SK-N-SH (cell line): ENCODE measurements around the gene PTPN12. TPM values are rescaled to one million over a fixed set of nuclear protein-coding genes. Genes with fewer than 3 reads are reported as not detected.

ENCODE experiments used
- CTCF ChIA-PET: fragments of 300-600, 350-600 bp; formaldehyde crosslinking; extraction: SDS; loops from one replicate; lab custom pipeline; 2021; lab: Yijun Ruan, JAX
- POLR2A ChIA-PET: fragments of 350-600 bp; sonication (Branson Sonifier 250); formaldehyde crosslinking; extraction: SDS; loops from one replicate; lab custom pipeline; 2020; ENCODE audit warnings: antibody characterized with exemption, inconsistent platforms; lab: Yijun Ruan, JAX
- DNase-seq: peaks from one replicate; pipeline ENCODE4 v3.0.0; 2012
- H2AFZ ChIP-seq: fragments of 200-600 bp; sonication (generic); 2 replicates; pipeline ENCODE4 v1.8.1; 2016; ENCODE audit warnings: antibody characterized with exemption, mild to moderate bottlenecking, low read depth
- H3F3A ChIP-seq: fragments of 200-600 bp; sonication (generic); replicated peaks from 2 replicates; pipeline ENCODE3; 2016; ENCODE audit warnings: antibody characterized with exemption, mild to moderate bottlenecking; ENCODE audit not compliant: insufficient read depth
- H3K27ac ChIP-seq, 2 experiments: fragments of 200-500 bp in 1 of 2; fragments of 200-600 bp in 1 of 2; sonication (Bioruptor generic) in 1 of 2; sonication (generic), shearing (Covaris generic) in 1 of 2; 2 replicates each; pipeline versions ENCODE4 v1.5.1 to v1.6.1; 2014 to 2016; ENCODE audit warnings: low read depth in 2 of 2, inconsistent platforms in 1 of 2, low read length in 1 of 2, mild to moderate bottlenecking in 1 of 2, mixed read lengths in 1 of 2
- H3K27me3 ChIP-seq: fragments of 200-600 bp; sonication (generic), shearing (Covaris generic); 2 replicates; pipeline ENCODE4 v1.6.1; 2016; ENCODE audit warnings: mixed run types; ENCODE audit not compliant: insufficient read depth
- H3K36me3 ChIP-seq, 2 experiments: fragments of 200-500 bp in 1 of 2; fragments of 200-600 bp in 1 of 2; sonication (Bioruptor generic) in 1 of 2; sonication (generic) in 1 of 2; replicated peaks in 1 of 2; 2 replicates each; pipeline versions ENCODE3 to v1.5.1; 2014 to 2016; ENCODE audit warnings: low read length in 1 of 2, mild to moderate bottlenecking in 1 of 2; ENCODE audit not compliant: insufficient read depth in 2 of 2, control insufficient read depth in 1 of 2
- H3K4me1 ChIP-seq, 2 experiments: fragments of 200-500 bp in 1 of 2; fragments of 200-600 bp in 1 of 2; sonication (Bioruptor generic) in 1 of 2; sonication (generic), shearing (Covaris generic) in 1 of 2; 2 replicates each; pipeline versions ENCODE4 v1.5.1 to v1.6.1; 2014 to 2016; ENCODE audit warnings: low read depth in 1 of 2, low read length in 1 of 2, mixed run types in 1 of 2; ENCODE audit not compliant: insufficient read depth in 2 of 2, control insufficient read depth in 1 of 2
- H3K4me2 ChIP-seq: fragments of 200-600 bp; sonication (generic), shearing (Covaris generic); 2 replicates; pipeline ENCODE4 v1.6.1; 2017; ENCODE audit warnings: mixed run types
- H3K4me3 ChIP-seq, 2 experiments: fragments of 200-500 bp in 1 of 2; fragments of 200-600 bp in 1 of 2; sonication (Bioruptor generic) in 1 of 2; sonication (generic), shearing (Covaris generic) in 1 of 2; 2 replicates each; pipeline versions ENCODE4 v1.5.1 to v1.8.1; 2014 to 2016; ENCODE audit warnings: low read depth in 2 of 2, inconsistent platforms in 1 of 2, low read length in 1 of 2, mild to moderate bottlenecking in 1 of 2, mixed read lengths in 1 of 2, moderate library complexity in 1 of 2
- H3K79me2 ChIP-seq: fragments of 200-600 bp; sonication (generic); 2 replicates; pipeline ENCODE4 v1.8.1; 2017; ENCODE audit warnings: mild to moderate bottlenecking; ENCODE audit not compliant: insufficient read depth
- H3K9ac ChIP-seq: fragments of 200-600 bp; sonication (generic); 2 replicates; pipeline ENCODE4 v1.6.1; 2017; ENCODE audit warnings: mixed run types
- H3K9me2 ChIP-seq: fragments of 200-600 bp; sonication (generic); 2 replicates; pipeline ENCODE4 v1.6.1; 2017; ENCODE audit warnings: mixed run types
- H3K9me3 ChIP-seq: fragments of 200-600 bp; sonication (generic); 2 replicates; pipeline ENCODE4 v1.6.1; 2017; ENCODE audit warnings: mixed run types, mild to moderate bottlenecking, moderate library complexity
- H4K20me1 ChIP-seq: fragments of 200-600 bp; sonication (generic); 2 replicates; pipeline ENCODE4 v1.6.1; 2017; ENCODE audit warnings: mild to moderate bottlenecking, mixed run types; ENCODE audit not compliant: insufficient read depth
- EP300 ChIP-seq, 2 experiments: IDR thresholded peaks; 2 replicates each; pipeline versions ENCODE4 v1.4.0 to v1.6.1; 2012; ENCODE audit warnings: borderline replicate concordance in 1 of 2, low read depth in 1 of 2, low read length in 1 of 2
- FOXJ3 ChIP-seq: sonication (generic); formaldehyde crosslinking; IDR thresholded peaks from 2 replicates; pipeline ENCODE4 v1.5.1; 2020; ENCODE audit warnings: mild to moderate bottlenecking, missing genetic modification reagents
- MXI1 ChIP-seq: IDR thresholded peaks from 2 replicates; pipeline ENCODE4 v1.6.1; 2012; ENCODE audit warnings: mild to moderate bottlenecking, low read depth, low read length, improper control_type of control experiment
- PBX3 ChIP-seq: IDR thresholded peaks from 2 replicates; pipeline ENCODE4; 2012
- POLR2AphosphoS5 ChIP-seq: IDR thresholded peaks from 2 replicates; pipeline ENCODE4 v1.6.1; 2012; ENCODE audit warnings: low read depth, low read length
- RCOR1 ChIP-seq: fragments of 150-350 bp; IDR thresholded peaks from 2 replicates; pipeline ENCODE4 v1.6.1; 2017; ENCODE audit warnings: antibody characterized with exemption, low read length
- REST ChIP-seq: IDR thresholded peaks from 2 replicates; pipeline ENCODE4 v1.6.1; 2012; ENCODE audit warnings: mild to moderate bottlenecking, low read depth, low read length, moderate library complexity
- RXRA ChIP-seq: IDR thresholded peaks from 2 replicates; pipeline ENCODE4 v1.4.0; 2012; ENCODE audit warnings: low read depth, mild to moderate bottlenecking, borderline replicate concordance
- TAF1 ChIP-seq: IDR thresholded peaks from 2 replicates; pipeline ENCODE4 v1.6.1; 2012; ENCODE audit warnings: low read depth, mild to moderate bottlenecking, low read length, moderate library complexity, borderline replicate concordance
- TCF12 ChIP-seq: IDR thresholded peaks from 2 replicates; pipeline ENCODE4 v1.4.0; 2012
- YY1 ChIP-seq: IDR thresholded peaks from 2 replicates; pipeline ENCODE4 v1.4.0; 2012; ENCODE audit warnings: low read depth, mild to moderate bottlenecking
- WGBS: methylation state at CpG from one replicate; pipeline ENCODE4 v1.1.6; 2017; ENCODE audit warnings: low lambda C conversion rate; 5-methylcytosine and 5-hydroxymethylcytosine counted together
- polyA plus RNA-seq, 3 experiments: library from polyadenylated mRNA; depleted of rRNA; stranded (reverse); fragments of >200 nt; gene quantifications; 2 replicates each; pipeline ENCODE4 v1.2.3, GENCODE V29; 2012
- TF ChIP-seq, protein P1 (sequence below): IDR thresholded peaks from 2 replicates; pipeline ENCODE4 v1.4.0; 2012; ENCODE audit warnings: low read depth
- TF ChIP-seq, protein P2 (sequence below): fragments of 150-350 bp; IDR thresholded peaks from 2 replicates; pipeline ENCODE4 v1.6.1; 2016; ENCODE audit warnings: mild to moderate bottlenecking, low read depth, low read length
- TF ChIP-seq, protein P3 (sequence below): fragments of 150-350 bp; IDR thresholded peaks from 2 replicates; pipeline ENCODE4 v1.6.1; 2017; ENCODE audit warnings: antibody characterized with exemption, low read length, low read depth, borderline replicate concordance

PTPN12 gene
- polyA plus RNA-seq, 1 of the 3 experiments (the other 2 are of a cell fraction): 23.3 TPM

DNA sequence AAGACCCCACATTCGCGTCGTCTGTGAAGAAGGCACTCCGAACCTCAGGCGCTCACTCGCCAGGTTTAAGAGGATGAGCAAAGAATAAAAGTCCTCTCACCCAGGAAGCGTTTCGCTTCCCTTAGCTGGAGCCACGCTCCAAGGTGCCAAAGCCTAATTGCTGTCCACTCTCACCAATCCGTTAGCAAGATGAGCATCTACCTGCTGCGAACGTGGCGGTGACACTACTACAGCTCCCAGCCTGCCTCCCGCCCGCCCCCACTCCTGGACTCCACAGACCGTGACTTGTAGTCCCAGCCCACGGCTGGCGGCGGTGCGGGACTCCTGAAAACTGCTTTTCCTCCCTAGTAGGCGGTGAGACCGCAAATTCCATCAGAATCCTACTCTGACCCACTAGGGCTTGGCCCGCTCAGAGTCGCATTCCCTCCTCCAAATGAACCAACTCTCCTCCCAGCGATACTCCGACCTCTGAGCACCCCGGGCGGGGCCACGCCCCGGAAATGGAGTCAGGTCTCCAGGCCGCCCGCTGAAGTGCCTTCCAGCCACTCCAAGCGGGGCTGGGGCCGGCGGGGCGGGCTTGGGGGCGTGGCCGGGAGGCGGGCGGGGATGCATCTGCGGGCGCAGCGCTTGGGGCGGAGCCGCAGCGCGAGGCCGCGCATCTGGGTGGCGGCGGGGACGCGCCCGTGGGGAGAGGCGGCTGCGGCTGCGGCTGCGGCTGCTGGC lies 521 bp upstream of the PTPN12 start (continued):
- peak; percentile 47; the same call in 1 of the 2 replicates for TF ChIP-seq REST
- TF ChIP-seq MXI1: peak; percentile 50; the same call in 1 of the 2 replicates
- TF ChIP-seq, protein P1, sequence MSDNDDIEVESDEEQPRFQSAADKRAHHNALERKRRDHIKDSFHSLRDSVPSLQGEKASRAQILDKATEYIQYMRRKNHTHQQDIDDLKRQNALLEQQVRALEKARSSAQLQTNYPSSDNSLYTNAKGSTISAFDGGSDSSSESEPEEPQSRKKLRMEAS: 0 out of 2 replicates have a peak, but pooled peaks have one; percentile 49
- peak; percentile 98 for TF ChIP-seq TAF1
- no peak for TF ChIP-seq YY1
- peak; percentile 50; the same call in 1 of the 2 replicates for TF ChIP-seq RCOR1
- peak; percentile 61; the same call in 1 of the 2 replicates for TF ChIP-seq RXRA
- no peak for TF ChIP-seq EP300 (IDR thresholded peaks at IDR 0.05; ENCODE audit: borderline replicate concordance in 1 of 2, low read depth in 1 of 2, low read length in 1 of 2)
- TF ChIP-seq PBX3: peak; percentile 56

- WGBS: 1% methylated on average over 18 of the region's 43 CpGs
- TF ChIP-seq TCF12 (no peak), YY1 (no peak), PBX3 (no peak), REST (no peak), FOXJ3 (CRISPR knock-in tag) (no peak), RCOR1 (no peak), POLR2AphosphoS5 (no peak; the same call in 1 of the 2 replicates), MXI1 (peak; percentile 60)
- TF ChIP-seq, protein P1: peak; percentile 39; the same call in 1 of the 2 replicates
- TF ChIP-seq, protein P2, sequence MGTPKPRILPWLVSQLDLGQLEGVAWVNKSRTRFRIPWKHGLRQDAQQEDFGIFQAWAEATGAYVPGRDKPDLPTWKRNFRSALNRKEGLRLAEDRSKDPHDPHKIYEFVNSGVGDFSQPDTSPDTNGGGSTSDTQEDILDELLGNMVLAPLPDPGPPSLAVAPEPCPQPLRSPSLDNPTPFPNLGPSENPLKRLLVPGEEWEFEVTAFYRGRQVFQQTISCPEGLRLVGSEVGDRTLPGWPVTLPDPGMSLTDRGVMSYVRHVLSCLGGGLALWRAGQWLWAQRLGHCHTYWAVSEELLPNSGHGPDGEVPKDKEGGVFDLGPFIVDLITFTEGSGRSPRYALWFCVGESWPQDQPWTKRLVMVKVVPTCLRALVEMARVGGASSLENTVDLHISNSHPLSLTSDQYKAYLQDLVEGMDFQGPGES: no peak
- TF ChIP-seq, protein P3, sequence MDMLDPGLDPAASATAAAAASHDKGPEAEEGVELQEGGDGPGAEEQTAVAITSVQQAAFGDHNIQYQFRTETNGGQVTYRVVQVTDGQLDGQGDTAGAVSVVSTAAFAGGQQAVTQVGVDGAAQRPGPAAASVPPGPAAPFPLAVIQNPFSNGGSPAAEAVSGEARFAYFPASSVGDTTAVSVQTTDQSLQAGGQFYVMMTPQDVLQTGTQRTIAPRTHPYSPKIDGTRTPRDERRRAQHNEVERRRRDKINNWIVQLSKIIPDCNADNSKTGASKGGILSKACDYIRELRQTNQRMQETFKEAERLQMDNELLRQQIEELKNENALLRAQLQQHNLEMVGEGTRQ: no peak
Measured at GRCh38 chr7:77537778-77538280, 734 bp downstream of the PTPN12 start.

More at GRCh38 chr7:77537778-77538280, 734 bp downstream of the PTPN12 start:
- Histone ChIP-seq H3K4me2 (peak overlapping the region; percentile 93), H3K9me2 (no peaks in the 10 kb centered on the region), H3K36me3 (peaks cover 0 to 10% of the 10 kb centered on the region in 2 experiments), H4K20me1 (peaks cover 36% of the 10 kb centered on the region), H3K9ac (peak overlapping the region; percentile 99), H3K27ac (peak overlapping the region; percentile 95), H3F3A (peaks cover 35% of the 10 kb centered on the region), H3K79me2 (peaks cover 60% of the 10 kb centered on the region), H3K27me3 (no peaks in the 10 kb centered on the region), H3K9me3 (no peaks in the 10 kb centered on the region), H2AFZ (peak overlapping the region; percentile 76), H3K4me1 (peaks cover 19 to 26% of the 10 kb centered on the region in 2 experiments; a peak in 3 of 4 replicates), H3K4me3 (peak overlapping the region; percentile 94 to 100)
- CTCF ChIA-PET: interaction anchor here (1.0 to 1.8 kb wide), 2 partner anchors 35 to 114 kb away, joined by 3 to 7 read pairs; no protein-coding TSS in a partner anchor
- DNase-seq: peak; percentile 74
- POLR2A ChIA-PET: no interaction called here
